Adrenal gland (tissue), 12 donors: ENCODE measurements around the gene MLLT1. TPM values are rescaled to one million over a fixed set of nuclear protein-coding genes. Genes with fewer than 3 reads are reported as not detected.

Experiments used
- DNase-seq, 7 donors: peaks; one replicate each; pipeline ENCODE4 v3.0.0-alpha.2; 2019 to 2020
- H3K27ac ChIP-seq, 5 donors: fragments of 200-600 bp; sonication (generic) in 4 of 5; 1 replicate in 3 of 5; 2 replicates in 2 of 5; pipeline versions ENCODE4 v1.5.1 to v1.8.0; 2016 to 2020; ENCODE audit warnings: mild to moderate bottlenecking in 1 of 5
- H3K27me3 ChIP-seq: fragments of 200-600 bp; 2 replicates; pipeline ENCODE4 v1.8.0; 2021
- H3K36me3 ChIP-seq, 2 donors: fragments of 200-600 bp; replicated peaks in 1 of 2; 1 replicate in 1 of 2; 2 replicates in 1 of 2; pipeline versions ENCODE4 v1.5.1 to v1.8.0; 2018 to 2022
- H3K4me1 ChIP-seq, 2 donors: fragments of 200-600 bp; replicated peaks in 1 of 2; 1 replicate in 1 of 2; 2 replicates in 1 of 2; pipeline versions ENCODE4 v1.5.1 to v1.8.0; 2018 to 2021
- H3K4me3 ChIP-seq, 4 donors: fragments of 200-600 bp; sonication (generic) in 3 of 4; one replicate each; pipeline ENCODE4 v1.5.1; 2016 to 2018
- H3K9me3 ChIP-seq, 3 donors: fragments of 200-600 bp; sonication (generic) in 1 of 3; replicated peaks in 1 of 3; 1 replicate in 2 of 3; 2 replicates in 1 of 3; pipeline versions ENCODE4 v1.5.1 to v1.8.0; 2016 to 2021
- POLR2A ChIP-seq, 2 donors: fragments of 450-650 bp; IDR thresholded peaks; one replicate each; pipeline ENCODE4 v1.6.1; 2017; ENCODE audit warnings: antibody characterized with exemption in 2 of 2, mild to moderate bottlenecking in 2 of 2, moderate library complexity in 1 of 2
- WGBS, 4 donors: extraction: QIAGEN DNeasy Blood & Tissue Kit in 2 of 4; methylation state at CpG; one replicate each; pipeline versions ENCODE4 v1.1.5 to v1.1.7; 2013 to 2017; 5-methylcytosine and 5-hydroxymethylcytosine counted together
- intact Hi-C, 2 donors: fragments of 100-400 bp; cut with DNase I; formaldehyde crosslinking; loops; one replicate each; pipeline versions ENCODE4 v1.14.1 to v1.15.0; 2022 to 2023
- polyA plus RNA-seq, 3 donors: library from polyadenylated mRNA; stranded (reverse); fragments of 200-250 nt in 2 of 3; fragments of 350-450 nt in 1 of 3; fragmentation: Illumina TruSeq in 1 of 3; extraction: RNeasy Lipid Tissue Mini Kit (QIAGEN cat#74804) in 1 of 3; gene quantifications; one replicate each; pipeline ENCODE4 v1.2.3, GENCODE V29; 2013 to 2014
- total RNA-seq, 9 donors: library from RNA; depleted of rRNA in 4 of 9; stranded (reverse); fragments of >200 nt in 4 of 9; fragments of 120-200 nt in 1 of 9; fragmentation: NEBNext Ultra II Directional in 1 of 9; extraction: Animal tissue kit (Norgen Biotek cat#: 25700) in 1 of 9; gene quantifications; one replicate each; pipeline versions ENCODE4 v1.1.0 to v1.2.4, GENCODE V29; 2013 to 2023
- TF ChIP-seq, protein P1 (sequence below), 6 experiments: fragments of 450-650 bp in 4 of 6; fragments of 200-600 bp in 2 of 6; sonication (generic) in 1 of 6; IDR thresholded peaks; 1 replicate in 5 of 6; 2 replicates in 1 of 6; pipeline versions ENCODE4 v1.5.1 to v1.8.0; 2016 to 2021; ENCODE audit warnings: antibody characterized with exemption in 6 of 6, mild to moderate bottlenecking in 2 of 6, moderate library complexity in 1 of 6
- donor health status: healthy with polysubstance abuse.
- donor health status: Bipolar disorder and iron deficiency.
- donor health status: DM: yes; HTN: yes; CAD: no.
- donor health status: DM: no; HTN: no; CAD: no.
- donor health status: DM: no; HTN: no; CAD: no.
- donor health status: DM: yes; HTN: yes; CAD: no.

MLLT1 gene
- total and polyA plus RNA-seq, 12 donors, result 9.3 to 66.3 (median 28.2) TPM

GRCh38 chr19:6278740-6279619, 795 bp downstream of the MLLT1 start:
- no peak for DNase-seq
- whole genome bisulfite sequencing, 4 donors, result 6 to 10% (median 9%) methylated on average over 16 to 36 of the region's 36 CpGs
- intact Hi-C loops, result no loop called here
- Histone ChIP-seq H3K9me3 (no peaks in the 10 kb centered on the region), H3K27me3 (no peaks in the 10 kb centered on the region), H3K36me3 (no peaks in the 10 kb centered on the region), H3K27ac (peak overlapping the region; percentile 4 to 95 (median 79)), H3K4me3 (peak overlapping the region; percentile 56 to 97 (median 71)), H3K4me1 (peaks cover 9 to 51% of the 10 kb centered on the region in 2 donors)
- TF ChIP-seq POLR2A (IDR thresholded peaks at IDR 0.05), result no peak
- TF ChIP-seq, protein P1, sequence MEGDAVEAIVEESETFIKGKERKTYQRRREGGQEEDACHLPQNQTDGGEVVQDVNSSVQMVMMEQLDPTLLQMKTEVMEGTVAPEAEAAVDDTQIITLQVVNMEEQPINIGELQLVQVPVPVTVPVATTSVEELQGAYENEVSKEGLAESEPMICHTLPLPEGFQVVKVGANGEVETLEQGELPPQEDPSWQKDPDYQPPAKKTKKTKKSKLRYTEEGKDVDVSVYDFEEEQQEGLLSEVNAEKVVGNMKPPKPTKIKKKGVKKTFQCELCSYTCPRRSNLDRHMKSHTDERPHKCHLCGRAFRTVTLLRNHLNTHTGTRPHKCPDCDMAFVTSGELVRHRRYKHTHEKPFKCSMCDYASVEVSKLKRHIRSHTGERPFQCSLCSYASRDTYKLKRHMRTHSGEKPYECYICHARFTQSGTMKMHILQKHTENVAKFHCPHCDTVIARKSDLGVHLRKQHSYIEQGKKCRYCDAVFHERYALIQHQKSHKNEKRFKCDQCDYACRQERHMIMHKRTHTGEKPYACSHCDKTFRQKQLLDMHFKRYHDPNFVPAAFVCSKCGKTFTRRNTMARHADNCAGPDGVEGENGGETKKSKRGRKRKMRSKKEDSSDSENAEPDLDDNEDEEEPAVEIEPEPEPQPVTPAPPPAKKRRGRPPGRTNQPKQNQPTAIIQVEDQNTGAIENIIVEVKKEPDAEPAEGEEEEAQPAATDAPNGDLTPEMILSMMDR (IDR thresholded peaks at IDR 0.05), result no peak

- Histone ChIP-seq H3K27me3 (no peaks in the 10 kb centered on the region), H3K4me3 (peak overlapping the region in 1 of 4 donors; percentile 97), H3K4me1 (peaks cover 18 to 60% of the 10 kb centered on the region in 2 donors), H3K27ac (peak overlapping the region in 2 of 5 donors; percentile 41 to 95), H3K36me3 (no peaks in the 10 kb centered on the region), H3K9me3 (no peaks in the 10 kb centered on the region)
- WGBS, 4 donors, result 64 to 80% (median 80%) methylated on average over 8 to 9 of the region's 9 CpGs
- no peak for TF ChIP-seq POLR2A (IDR thresholded peaks at IDR 0.05)
- TF ChIP-seq, protein P1 (IDR thresholded peaks at IDR 0.05), result no peak
- intact Hi-C loops, result no loop called here
- no peak for DNase-seq
These were observed 1.7 kb downstream of the MLLT1 start for GRCh38 chr19:6278051-6278450.

DNA sequence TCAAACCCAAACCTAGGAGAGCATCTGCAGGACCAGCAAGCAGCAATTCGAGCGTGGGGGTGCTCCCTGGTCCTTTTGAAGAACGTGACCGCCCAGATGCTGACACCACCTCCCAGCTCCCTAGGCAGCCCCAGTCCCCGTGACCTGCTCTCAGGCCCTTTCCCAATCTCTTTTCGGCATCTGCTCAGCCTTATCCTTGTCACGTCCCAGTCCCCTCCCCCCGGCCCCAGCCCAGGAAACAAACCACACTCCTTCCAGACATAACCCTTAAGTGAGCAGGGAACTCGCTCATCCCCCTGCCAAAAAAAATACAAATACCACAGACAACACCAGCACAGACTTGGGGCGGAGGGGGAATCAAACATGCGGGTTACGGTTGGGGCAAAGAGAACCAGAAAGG, 3.3 kb downstream of the MLLT1 start:
- no peaks in the 10 kb centered on the region for H3K9me3 ChIP-seq
- peak overlapping the region in 3 of 5 donors; percentile 39 to 97 (median 94) for H3K27ac ChIP-seq
- peaks cover 34 to 76% of the 10 kb centered on the region in 2 donors for H3K4me1 ChIP-seq
- TF ChIP-seq POLR2A (IDR thresholded peaks at IDR 0.05), result no peak
- H3K4me3 ChIP-seq, result no peak overlapping the region
- peak in 6 of 7 donors; percentile 52 to 73 (median 57) for DNase-seq
- H3K27me3 ChIP-seq, result no peaks in the 10 kb centered on the region
- no peaks in the 10 kb centered on the region for H3K36me3 ChIP-seq
- 70 to 80% (median 74%) methylated on average over 12 of the region's 12 CpGs for WGBS, 4 donors
- intact Hi-C loops, result no loop called here

- H3K27ac ChIP-seq, result peak overlapping the region in 4 of 5 donors; percentile 78 to 97 (median 88)
- no peak for DNase-seq
- intact Hi-C loops, result no loop called here
- peaks cover 41 to 85% of the 10 kb centered on the region in 2 donors for H3K4me1 ChIP-seq
- WGBS, 4 donors, result 87 to 92% (median 90%) methylated on average over 18 of the region's 18 CpGs
- H3K36me3 ChIP-seq, result peaks cover 0 to 3% of the 10 kb centered on the region in 2 donors
- H3K9me3 ChIP-seq, result no peaks in the 10 kb centered on the region
- TF ChIP-seq POLR2A (IDR thresholded peaks at IDR 0.05), result no peak
- TF ChIP-seq, protein P1 (IDR thresholded peaks at IDR 0.05), result no peak
- no peak overlapping the region for H3K4me3 ChIP-seq
- H3K27me3 ChIP-seq, result no peaks in the 10 kb centered on the region
These were observed 4.5 kb downstream of the MLLT1 start for GRCh38 chr19:6275170-6275744.
